Measurements from ENCODE around the gene C6orf89.

C6orf89 gene

DNA sequence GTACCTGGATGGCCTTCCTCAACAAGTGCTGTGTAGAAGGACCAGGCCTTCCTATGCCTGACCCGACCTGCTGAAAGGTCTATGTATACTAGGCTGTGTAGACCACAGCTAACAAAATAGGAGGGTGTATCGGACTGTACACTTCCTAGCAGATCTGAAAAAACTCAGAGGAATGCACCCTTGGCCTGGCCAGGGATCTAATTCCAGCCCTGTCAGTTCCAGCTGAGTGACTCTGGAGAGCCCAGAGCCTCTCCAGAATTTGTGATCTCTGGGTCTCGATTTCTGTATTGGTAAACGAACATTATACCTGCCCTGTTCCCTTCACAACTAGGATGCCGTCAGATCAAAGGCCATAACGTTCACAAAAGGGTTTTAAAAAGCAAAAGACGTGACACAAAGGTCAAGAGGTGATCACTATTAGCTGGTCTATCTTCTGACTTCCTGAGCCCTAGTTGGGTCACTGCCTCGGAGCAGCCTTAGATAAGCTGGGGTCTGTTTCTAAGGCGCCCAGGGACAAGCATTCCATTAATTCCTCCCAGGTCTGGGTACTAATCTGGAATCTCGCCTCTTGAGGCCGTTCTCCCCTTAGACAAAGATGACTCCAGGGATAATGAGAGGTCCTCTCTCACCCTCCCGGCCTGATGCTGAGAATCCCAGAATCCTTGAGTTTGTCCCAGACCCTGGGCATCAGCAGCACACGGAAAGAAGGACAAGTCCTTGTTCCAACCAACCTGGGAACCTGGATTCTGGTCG is 86.3 kb downstream of the C6orf89 start:
- DNase-seq (ENCODE audit: low read depth), result no peak
- TF ChIP-seq CTCF (conservative IDR thresholded peaks at IDR 0.05; ENCODE audit: low read length), result no peak
- H3K4me3 ChIP-seq (ENCODE audit: low read length), result no peak overlapping the region

GRCh38 chr6:36973190-36973589 is 87.4 kb downstream of the C6orf89 start:
- no peak for DNase-seq (ENCODE audit: low read depth)
- no peak overlapping the region for H3K4me3 ChIP-seq (ENCODE audit: low read length)
- TF ChIP-seq CTCF (conservative IDR thresholded peaks at IDR 0.05; ENCODE audit: low read length), result no peak

GRCh38 chr6:36973647-36974046 is 87.9 kb downstream of the C6orf89 start:
- DNase-seq (ENCODE audit: low read depth), result no peak
- no peak for TF ChIP-seq CTCF (conservative IDR thresholded peaks at IDR 0.05; ENCODE audit: low read length)
- H3K4me3 ChIP-seq (ENCODE audit: low read length), result no peak overlapping the region

GRCh38 chr6:36975231-36976006 is 89.7 kb downstream of the C6orf89 start:
- no peak for DNase-seq (ENCODE audit: low read depth)
- no peak for TF ChIP-seq CTCF (conservative IDR thresholded peaks at IDR 0.05; ENCODE audit: low read length)

DNA sequence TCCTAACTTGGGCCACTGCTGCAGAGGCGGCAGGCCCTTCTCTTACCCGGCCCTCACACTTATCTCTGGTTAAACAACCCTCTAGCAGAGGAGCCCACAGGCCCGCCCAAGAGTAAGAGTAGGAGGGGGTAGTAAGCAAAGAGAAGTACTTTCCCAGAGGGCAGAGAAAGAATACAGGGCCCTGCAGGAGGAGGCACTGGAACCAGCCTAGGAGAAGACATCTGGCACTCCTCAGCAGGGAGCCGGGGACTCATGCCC is 90.2 kb downstream of the C6orf89 start:
- no peak for DNase-seq (ENCODE audit: low read depth)
- no peak for TF ChIP-seq CTCF (conservative IDR thresholded peaks at IDR 0.05; ENCODE audit: low read length)
- H3K4me3 ChIP-seq (ENCODE audit: low read length), result no peak overlapping the region

More at GRCh38 chr6:36975231-36976006, 89.7 kb downstream of the C6orf89 start:
- H3K4me3 ChIP-seq (ENCODE audit: low read length), result no peak overlapping the region

GRCh38 chr6:36976509-36976908 is 90.8 kb downstream of the C6orf89 start:
- DNase-seq (ENCODE audit: low read depth), result no peak
- no peak for TF ChIP-seq CTCF (conservative IDR thresholded peaks at IDR 0.05; ENCODE audit: low read length)
- H3K4me3 ChIP-seq (ENCODE audit: low read length), result no peak overlapping the region

DNA sequence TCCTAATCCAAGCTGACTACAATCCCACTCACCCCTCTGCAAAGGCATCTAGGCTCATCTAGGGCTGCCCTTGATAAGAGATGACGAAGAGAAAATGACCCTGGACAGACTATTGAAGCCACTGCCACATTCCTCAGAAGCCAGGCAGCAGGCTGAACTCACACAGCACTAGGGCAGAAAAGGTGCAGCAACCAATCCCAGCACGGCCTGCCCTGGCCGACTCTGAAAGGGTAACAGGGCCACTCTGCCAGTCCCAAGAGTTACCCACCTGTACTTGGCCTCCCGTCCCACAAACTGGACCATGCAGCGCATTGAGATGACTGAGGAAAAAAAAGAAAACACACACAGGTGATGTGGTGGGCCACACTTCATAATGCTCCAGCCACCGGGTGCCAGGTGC is 91.2 kb downstream of the C6orf89 start:
- TF ChIP-seq CTCF (conservative IDR thresholded peaks at IDR 0.05; ENCODE audit: low read length), result no peak
- no peak overlapping the region for H3K4me3 ChIP-seq (ENCODE audit: low read length)
- no peak for DNase-seq (ENCODE audit: low read depth)
